Fibroblast of lung (primary cell): ENCODE measurements around the gene NPHP1.

Source experiments
- EZH2 ChIP-seq: IDR thresholded peaks from 2 replicates; pipeline ENCODE4 v1.5.1; 2012; ENCODE audit warnings: low read length, control low read depth, mild to moderate bottlenecking; ENCODE audit errors: missing control alignments
- TF ChIP-seq, protein P1 (sequence below), 2 donors: IDR thresholded peaks in 1 of 2; conservative IDR thresholded peaks in 1 of 2; 1 replicate in 1 of 2; 2 replicates in 1 of 2; pipeline ENCODE4 v1.5.1; 2011 to 2012; ENCODE audit warnings: low read length in 2 of 2, control low read depth in 1 of 2, inconsistent platforms in 1 of 2, low read depth in 1 of 2, mild to moderate bottlenecking in 1 of 2

DNA sequence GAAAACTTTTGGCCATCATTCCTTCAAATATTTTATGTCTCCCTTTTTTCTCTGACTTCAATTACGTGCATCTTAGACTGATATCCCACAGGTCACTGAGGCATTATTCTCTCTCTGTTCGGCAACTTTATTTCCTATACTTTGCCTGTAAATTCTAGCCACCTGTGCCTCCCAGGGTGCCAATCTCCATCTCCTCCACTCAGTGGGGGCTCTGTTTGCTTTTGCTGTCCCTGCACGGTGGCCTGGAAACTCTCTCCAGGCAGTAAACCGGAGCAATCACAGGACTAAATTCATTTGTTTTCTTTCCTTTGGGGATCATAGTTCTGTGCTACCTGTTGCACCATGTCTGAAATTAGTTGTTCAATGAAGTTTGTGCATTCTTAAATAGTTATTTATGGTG lies 17.1 kb upstream of the NPHP1 start:
- TF ChIP-seq, protein P1, sequence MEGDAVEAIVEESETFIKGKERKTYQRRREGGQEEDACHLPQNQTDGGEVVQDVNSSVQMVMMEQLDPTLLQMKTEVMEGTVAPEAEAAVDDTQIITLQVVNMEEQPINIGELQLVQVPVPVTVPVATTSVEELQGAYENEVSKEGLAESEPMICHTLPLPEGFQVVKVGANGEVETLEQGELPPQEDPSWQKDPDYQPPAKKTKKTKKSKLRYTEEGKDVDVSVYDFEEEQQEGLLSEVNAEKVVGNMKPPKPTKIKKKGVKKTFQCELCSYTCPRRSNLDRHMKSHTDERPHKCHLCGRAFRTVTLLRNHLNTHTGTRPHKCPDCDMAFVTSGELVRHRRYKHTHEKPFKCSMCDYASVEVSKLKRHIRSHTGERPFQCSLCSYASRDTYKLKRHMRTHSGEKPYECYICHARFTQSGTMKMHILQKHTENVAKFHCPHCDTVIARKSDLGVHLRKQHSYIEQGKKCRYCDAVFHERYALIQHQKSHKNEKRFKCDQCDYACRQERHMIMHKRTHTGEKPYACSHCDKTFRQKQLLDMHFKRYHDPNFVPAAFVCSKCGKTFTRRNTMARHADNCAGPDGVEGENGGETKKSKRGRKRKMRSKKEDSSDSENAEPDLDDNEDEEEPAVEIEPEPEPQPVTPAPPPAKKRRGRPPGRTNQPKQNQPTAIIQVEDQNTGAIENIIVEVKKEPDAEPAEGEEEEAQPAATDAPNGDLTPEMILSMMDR (conservative IDR thresholded peaks at IDR 0.05 in 1 of 2, IDR thresholded peaks at IDR 0.05 in 1 of 2; ENCODE audit: low read depth in 1 of 2, low read length in 2 of 2), result no peak
- TF ChIP-seq EZH2, result no peak
